ENCODE data around the gene YTHDC2.

- TF ChIP-seq POLR2AphosphoS5 (IDR thresholded peaks at IDR 0.05; ENCODE audit: borderline replicate concordance, low read depth, low read length) (no peak), EZH2 (IDR thresholded peaks at IDR 0.05) (no peak)
Observed at GRCh38 chr5:113512341-113512740, 1.2 kb upstream of the YTHDC2 start.
